HG03280 (cell line): ENCODE results near the gene CIAPIN1.
A peak's percentile ranks its signal among the peaks of the same experiment; 100 is the strongest.
"Not testable (repeated sequence)": the region's sequence is repeated elsewhere in the genome, so short reads cannot be mapped to it uniquely, and the experiment has no call there.

ENCODE experiments used
- ATAC-seq: cut with Tn5 transposase; IDR thresholded peaks from one replicate; pipeline ENCODE4 v1.9.1; 2021; ENCODE audit warnings: mild to moderate bottlenecking, moderate library complexity; ENCODE audit not compliant: unreplicated experiment

Gene CIAPIN1

GRCh38 chr16:57444711-57445110 is 2.5 kb downstream of the CIAPIN1 start:
- ATAC-seq = no peak

DNA sequence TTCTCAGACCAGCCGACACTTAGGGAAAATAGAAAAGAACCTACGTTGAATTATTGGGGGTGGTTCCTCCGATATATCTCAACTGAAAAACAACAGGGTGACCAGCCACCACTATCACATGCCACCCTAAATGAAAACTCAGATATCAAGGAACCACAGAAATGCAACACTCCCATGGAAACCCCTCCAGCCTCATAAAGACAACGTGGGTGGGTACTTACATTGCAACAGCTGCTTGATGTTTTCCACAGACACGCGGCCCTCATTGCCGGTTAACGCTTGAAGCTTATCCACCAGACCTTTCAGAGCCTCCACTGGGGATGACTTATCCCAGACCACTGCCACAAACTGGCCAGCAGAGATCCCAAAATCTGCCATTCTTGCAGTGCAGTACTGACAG is 6.6 kb downstream of the CIAPIN1 start:
- not testable (repeated sequence) for ATAC-seq

DNA sequence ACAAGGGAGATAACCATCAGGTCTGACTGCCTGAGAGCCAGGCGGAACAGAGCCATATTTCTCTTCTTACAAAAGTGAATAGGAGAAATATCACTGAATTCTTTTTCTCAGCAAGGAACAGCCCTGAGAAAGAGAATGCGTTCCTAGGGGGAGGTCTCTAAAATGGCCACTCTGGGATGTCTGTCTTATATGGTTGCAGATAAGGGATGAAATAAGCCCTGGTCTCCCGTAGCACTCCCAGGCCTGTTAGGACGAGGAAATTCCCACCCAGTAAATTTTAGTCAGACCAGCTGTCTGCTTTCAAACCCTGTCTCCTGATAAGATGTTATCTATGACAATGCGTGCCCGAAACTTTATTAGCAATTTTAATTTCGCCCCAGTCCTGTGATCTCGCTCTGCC is 7.2 kb downstream of the CIAPIN1 start:
- not testable (repeated sequence) for ATAC-seq

DNA sequence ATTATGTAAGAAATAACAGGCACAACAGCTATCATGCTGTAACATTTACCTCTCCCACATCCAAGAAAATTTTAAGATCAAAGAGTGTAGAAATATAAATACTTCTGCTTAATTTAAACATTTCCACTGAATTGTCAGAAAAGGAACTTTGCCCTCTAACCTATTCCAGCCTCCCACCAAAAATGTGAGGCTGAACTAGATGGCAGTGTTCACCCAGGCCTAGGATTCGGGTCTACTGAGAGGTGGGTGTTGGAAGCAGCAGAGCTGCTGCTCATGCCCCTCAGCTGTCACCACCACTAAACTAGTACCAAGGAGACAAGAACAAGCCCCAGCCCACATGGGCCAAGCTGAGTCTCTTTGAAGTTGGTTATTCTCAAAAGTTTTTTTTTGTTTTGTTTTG is 11.3 kb downstream of the CIAPIN1 start:
- no peak for ATAC-seq

DNA sequence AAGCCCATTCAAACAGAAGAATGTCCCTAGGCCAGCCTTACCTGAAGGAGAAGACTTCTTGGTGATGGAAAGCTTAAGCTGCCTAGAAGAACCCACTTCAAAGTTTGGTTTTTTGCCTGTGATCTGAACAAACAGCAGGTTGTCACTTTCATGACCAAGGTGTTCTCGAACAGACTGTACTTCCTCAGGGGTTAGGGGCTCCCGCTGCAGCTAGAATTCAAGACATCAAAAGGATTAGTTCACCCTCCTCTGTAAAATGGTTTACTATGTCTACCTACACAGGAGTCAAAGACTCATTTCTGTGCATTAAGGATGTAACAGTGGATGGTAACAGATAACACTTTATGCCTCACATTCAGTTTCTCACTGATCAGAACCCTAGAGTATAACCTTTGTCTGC is 13.2 kb downstream of the CIAPIN1 start:
- no peak for ATAC-seq

- no peak for ATAC-seq
These were observed 14.2 kb downstream of the CIAPIN1 start for GRCh38 chr16:57432989-57433388.

- no peak for ATAC-seq
These were observed 14.7 kb downstream of the CIAPIN1 start for GRCh38 chr16:57432505-57432904.

DNA sequence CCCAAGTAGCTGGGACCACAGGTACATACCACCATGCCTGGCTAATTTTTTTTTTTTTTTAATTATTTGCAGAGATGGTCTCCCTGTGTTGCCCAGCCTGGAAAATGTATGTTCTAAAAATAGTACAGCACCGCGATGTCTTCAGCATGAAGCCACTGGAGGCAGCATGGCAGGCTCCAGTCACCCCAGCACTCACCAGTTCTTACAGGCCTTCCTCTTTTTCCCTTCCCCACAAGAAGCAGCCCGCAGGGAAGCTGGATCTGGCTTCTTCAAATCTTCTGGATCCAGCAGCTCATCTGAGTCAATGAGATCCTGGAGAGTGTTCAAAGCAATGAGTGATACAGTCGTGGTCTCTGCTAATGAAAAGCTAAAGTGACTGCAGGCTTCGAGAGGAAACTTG is 16.2 kb downstream of the CIAPIN1 start:
- no peak for ATAC-seq

- no peak for ATAC-seq
These were observed 19.4 kb downstream of the CIAPIN1 start for GRCh38 chr16:57427824-57428223.

DNA sequence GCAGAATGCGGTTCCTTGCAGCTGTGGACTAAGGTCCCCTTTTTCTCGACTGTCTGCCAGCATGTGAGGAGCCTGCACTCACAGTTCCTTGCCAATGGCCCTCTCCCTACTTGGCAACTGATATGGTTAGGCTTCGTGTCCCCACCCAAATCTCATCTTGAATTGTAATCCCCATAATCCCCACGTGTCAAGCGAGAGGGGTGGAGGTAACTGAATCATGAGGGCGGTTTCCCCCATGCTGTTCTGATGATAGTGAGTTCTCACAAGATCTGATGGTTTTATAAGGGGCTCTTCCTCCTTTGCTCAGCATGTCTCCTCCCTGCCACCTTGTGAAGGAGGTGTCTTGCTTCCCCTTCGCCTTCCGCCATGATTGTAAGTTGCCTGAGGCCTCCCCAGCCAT is 19.9 kb downstream of the CIAPIN1 start:
- no peak for ATAC-seq

- no peak for ATAC-seq
These were observed 20.8 kb downstream of the CIAPIN1 start for GRCh38 chr16:57426356-57426755.

- ATAC-seq = no peak
These were observed 22.6 kb downstream of the CIAPIN1 start for GRCh38 chr16:57424583-57424982.

DNA sequence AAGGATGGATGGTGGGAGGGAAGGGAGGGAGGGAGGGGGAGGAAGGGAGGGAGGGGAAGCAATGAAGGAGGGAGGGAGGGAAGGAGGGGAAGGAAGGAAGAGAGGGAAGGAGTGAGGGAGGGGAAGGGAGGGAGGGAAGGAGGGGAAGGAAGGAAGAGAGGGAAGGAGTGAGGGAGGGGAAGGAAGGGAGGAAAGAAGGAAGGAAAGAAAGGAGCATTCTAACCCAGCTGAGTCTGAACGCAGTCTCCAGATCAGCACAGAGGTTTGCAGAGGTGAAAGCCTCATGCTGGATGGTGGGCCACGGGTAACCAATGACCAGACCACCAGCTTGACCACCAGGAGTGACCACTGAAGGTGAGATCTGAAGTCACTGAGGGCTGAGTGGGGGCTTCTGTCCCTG is 24.0 kb downstream of the CIAPIN1 start:
- no peak for ATAC-seq

GRCh38 chr16:57422026-57422944 is 24.9 kb downstream of the CIAPIN1 start:
- no peak for ATAC-seq

DNA sequence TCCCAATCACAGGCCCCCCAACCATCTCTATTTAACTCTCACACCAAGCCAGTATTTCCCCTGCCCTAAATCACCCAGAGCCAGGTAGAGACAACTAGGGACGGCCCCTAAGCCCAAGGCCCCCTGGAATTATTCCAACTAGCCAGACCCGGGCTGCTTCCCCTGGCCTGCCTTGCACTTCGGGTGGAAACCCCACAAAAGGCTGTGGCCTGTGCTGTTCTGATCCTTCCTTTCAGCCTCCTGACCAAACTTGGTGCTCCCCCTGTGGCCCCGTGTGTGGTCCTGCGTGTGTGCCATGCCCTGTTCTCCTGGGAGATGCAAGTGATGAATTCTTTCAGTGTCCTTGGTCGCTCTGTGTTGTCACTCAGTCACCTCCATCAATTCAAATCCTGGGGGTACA is 27.7 kb downstream of the CIAPIN1 start:
- no peak for ATAC-seq

- no peak for ATAC-seq
These were observed 31.1 kb downstream of the CIAPIN1 start for GRCh38 chr16:57416084-57416483.

DNA sequence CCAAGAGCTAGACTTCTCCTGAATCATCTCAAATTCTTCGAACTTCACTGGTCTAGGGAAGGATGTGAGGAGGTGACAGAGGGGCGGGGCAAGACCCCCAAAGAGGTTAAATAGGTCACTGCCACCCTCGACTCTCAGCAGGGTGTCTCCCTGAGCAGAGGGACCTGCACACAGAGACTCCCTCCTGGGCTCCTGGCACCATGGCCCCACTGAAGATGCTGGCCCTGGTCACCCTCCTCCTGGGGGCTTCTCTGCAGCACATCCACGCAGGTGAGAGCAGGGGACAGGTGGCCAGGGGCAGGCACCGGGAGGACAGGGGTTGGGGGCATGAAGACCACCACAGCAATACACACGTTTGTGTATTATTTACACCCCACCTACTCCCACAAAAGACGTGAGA is 33.5 kb downstream of the CIAPIN1 start:
- no peak for ATAC-seq

GRCh38 chr16:57413301-57413730 is 33.9 kb downstream of the CIAPIN1 start:
- peak; percentile 51 for ATAC-seq

GRCh38 chr16:57412584-57412983 is 34.6 kb downstream of the CIAPIN1 start:
- no peak for ATAC-seq

GRCh38 chr16:57411362-57411976 is 35.7 kb downstream of the CIAPIN1 start:
- no peak for ATAC-seq

GRCh38 chr16:57409870-57410587 is 37.2 kb downstream of the CIAPIN1 start:
- ATAC-seq = no peak

- no peak for ATAC-seq
These were observed 38.1 kb downstream of the CIAPIN1 start for GRCh38 chr16:57409065-57409464.
